Measurements from ENCODE around the gene RALGDS. TPM values are rescaled to one million over a fixed set of nuclear protein-coding genes. Genes with fewer than 3 reads are reported as not detected.

RALGDS gene
- total and polyA plus RNA-seq, 7 experiments from 2014 or later = 17.8 to 123 (median 76.9) TPM

DNA sequence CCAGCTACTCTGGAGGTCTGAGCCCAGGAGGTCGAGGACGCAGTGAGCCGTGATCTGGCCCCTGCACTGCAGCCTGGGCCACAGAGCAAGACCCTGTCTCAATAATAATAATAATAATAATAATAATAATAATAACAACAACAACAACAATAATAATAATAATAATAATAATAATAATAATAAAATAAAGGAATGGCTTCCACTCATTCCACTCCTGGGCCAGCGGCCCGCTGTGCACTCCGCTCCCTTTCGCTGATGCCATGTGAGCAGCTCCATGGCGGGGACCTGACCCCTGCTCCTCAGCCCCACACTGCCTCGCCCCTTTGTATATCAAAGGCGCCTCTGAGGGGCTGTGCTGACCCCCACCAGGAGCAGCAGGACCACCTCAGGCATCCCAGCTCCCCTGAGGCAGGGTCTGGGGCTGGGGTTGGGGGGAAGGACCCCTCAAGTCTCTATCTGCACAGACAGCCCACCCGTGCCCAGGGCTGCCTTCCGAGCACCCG is 22.6 kb upstream of the RALGDS start:
- ChIA-PET CTCF (interaction anchor here (0.5 to 9.9 kb wide), 22 partner anchors 9 to 676 kb away, joined by 3 to 161 read pairs (median 5); partner anchors contain the start of genes GTF3C5 and RALGDS), POLR2A (interaction anchor here (0.7 to 3.1 kb wide), 12 partner anchors 11 to 513 kb away, joined by 3 to 65 read pairs (median 6); partner anchors contain the start of genes GTF3C5 and RALGDS)
- peaks cover 51 to 71% of the 10 kb centered on the region in 2 donors for H3K4me1 ChIP-seq (ENCODE audit: control insufficient read depth in 2 of 2, insufficient read depth in 2 of 2, low read length in 2 of 2)
- no peaks in the 10 kb centered on the region for H3K27me3 ChIP-seq (ENCODE audit: control insufficient read depth in 2 of 2, insufficient read depth in 2 of 2, low read length in 2 of 2)
- Mint-ChIP-seq H3K27me3 (no peaks in the 10 kb centered on the region), H3K36me3 (peaks cover 0 to 3% (median 0%) of the 10 kb centered on the region in 5 donors), H3K4me1 (peaks cover 28 to 78% (median 67%) of the 10 kb centered on the region in 7 donors), H3K4me3 (peak overlapping the region; percentile 70 to 88 (median 84)), H3K9me3 (no peaks in the 10 kb centered on the region), H3K27ac (peak overlapping the region in 8 of 9 donors; percentile 87 to 96 (median 92))
- H3K36me3 ChIP-seq (ENCODE audit: control insufficient read depth in 2 of 3, insufficient read depth in 3 of 3, low read length in 3 of 3) = no peaks in the 10 kb centered on the region
- intact Hi-C loops (cut with micrococcal nuclease) = loop anchor here (1.0 to 10.0 kb wide), 8 partner anchors 10 to 1021 kb away; partner anchors contain the start of genes RALGDS (in 2 of the 2), RNU6ATAC (in 1 of the 2), SETX (in 1 of the 2) and TSC1 (in 1 of the 2)
- H3K27ac ChIP-seq (ENCODE audit: low read depth, low read length) = peak overlapping the region; percentile 73
- no peak for ATAC-seq
- no peaks in the 10 kb centered on the region for H3K9me3 ChIP-seq (ENCODE audit: control insufficient read depth in 2 of 3, low read length in 3 of 3)
- peak overlapping the region; percentile 34 for H3K4me3 ChIP-seq (ENCODE audit: low read length)
- no peak for DNase-seq

DNA sequence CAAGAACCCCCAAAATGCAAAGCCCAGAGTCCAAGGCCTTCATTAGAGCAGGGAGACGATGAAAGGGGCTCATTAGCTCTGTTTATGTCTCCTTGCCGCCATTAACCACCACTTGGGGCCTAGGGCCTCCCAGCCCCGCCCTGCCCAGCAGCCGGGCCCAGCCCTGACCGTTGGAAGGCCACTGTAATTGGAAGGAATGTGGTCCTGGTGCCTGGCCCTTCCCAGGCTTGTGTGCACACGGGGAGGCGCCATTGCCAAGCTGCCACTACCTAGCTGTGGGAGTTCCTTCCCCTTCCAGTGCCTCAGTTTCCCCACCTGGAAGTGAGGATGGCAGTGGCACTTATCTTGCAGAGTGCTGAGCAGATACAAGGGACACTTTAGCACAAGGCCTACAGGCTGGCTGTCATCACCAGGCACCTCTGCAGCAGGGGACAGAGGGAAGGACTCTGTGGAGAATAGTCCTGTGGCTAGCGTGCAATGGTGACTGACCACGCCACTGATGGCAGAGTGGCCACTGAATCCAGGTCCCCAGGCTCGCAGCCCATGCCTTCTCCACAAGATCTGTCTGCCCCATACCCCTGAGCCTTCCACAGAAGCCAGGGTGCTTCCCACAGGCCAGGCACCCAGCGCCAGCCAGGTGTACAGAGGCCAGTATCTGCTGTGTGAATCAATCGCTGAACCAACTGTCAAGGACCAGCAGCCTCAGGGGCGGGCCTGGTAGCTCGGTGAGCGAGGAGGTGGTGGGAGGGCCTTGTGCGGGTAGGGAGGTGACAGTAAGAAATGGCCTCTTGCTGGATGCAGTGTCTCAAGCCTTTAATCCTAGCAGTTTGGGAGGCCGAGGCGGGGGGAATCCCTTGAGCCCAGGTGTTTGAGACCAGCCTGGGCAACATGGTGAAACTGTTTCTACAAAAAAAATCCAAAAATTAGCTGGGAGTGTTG is 21.9 kb upstream of the RALGDS start:
- ChIA-PET POLR2A (interaction anchor here (1.0 to 3.1 kb wide), 8 partner anchors 10 to 112 kb away, joined by 4 to 65 read pairs (median 8); partner anchors contain the start of genes GTF3C5 and RALGDS), CTCF (interaction anchor here (0.7 to 9.9 kb wide), 9 partner anchors 9 to 151 kb away, joined by 3 to 161 read pairs (median 10); no protein-coding TSS in a partner anchor)
- Mint-ChIP-seq H3K9me3 (no peaks in the 10 kb centered on the region), H3K27ac (peak overlapping the region; percentile 65 to 96 (median 88)), H3K4me1 (peaks cover 27 to 77% (median 61%) of the 10 kb centered on the region in 7 donors), H3K36me3 (peaks cover 0 to 1% (median 0%) of the 10 kb centered on the region in 5 donors), H3K4me3 (peak overlapping the region in 7 of 10 donors; percentile 6 to 65 (median 33)), H3K27me3 (no peaks in the 10 kb centered on the region)
- Histone ChIP-seq H3K27me3 (ENCODE audit: control insufficient read depth in 2 of 2, insufficient read depth in 2 of 2, low read length in 2 of 2) (no peaks in the 10 kb centered on the region), H3K4me3 (ENCODE audit: low read length) (peak overlapping the region; percentile 9), H3K27ac (ENCODE audit: low read depth, low read length) (peak overlapping the region; percentile 73), H3K9me3 (ENCODE audit: control insufficient read depth in 2 of 3, low read length in 3 of 3) (no peaks in the 10 kb centered on the region), H3K36me3 (ENCODE audit: control insufficient read depth in 2 of 3, insufficient read depth in 3 of 3, low read length in 3 of 3) (no peaks in the 10 kb centered on the region), H3K4me1 (ENCODE audit: control insufficient read depth in 2 of 2, insufficient read depth in 2 of 2, low read length in 2 of 2) (peaks cover 49 to 68% of the 10 kb centered on the region in 2 donors)
- no peak for DNase-seq
- intact Hi-C loops (cut with micrococcal nuclease) = loop anchor here in 1 of 2 donors (10.0 kb wide), 4 partner anchors 198 to 1022 kb away; partner anchors contain the start of genes RNU6ATAC, SETX and TSC1
- no peak for ATAC-seq

DNA sequence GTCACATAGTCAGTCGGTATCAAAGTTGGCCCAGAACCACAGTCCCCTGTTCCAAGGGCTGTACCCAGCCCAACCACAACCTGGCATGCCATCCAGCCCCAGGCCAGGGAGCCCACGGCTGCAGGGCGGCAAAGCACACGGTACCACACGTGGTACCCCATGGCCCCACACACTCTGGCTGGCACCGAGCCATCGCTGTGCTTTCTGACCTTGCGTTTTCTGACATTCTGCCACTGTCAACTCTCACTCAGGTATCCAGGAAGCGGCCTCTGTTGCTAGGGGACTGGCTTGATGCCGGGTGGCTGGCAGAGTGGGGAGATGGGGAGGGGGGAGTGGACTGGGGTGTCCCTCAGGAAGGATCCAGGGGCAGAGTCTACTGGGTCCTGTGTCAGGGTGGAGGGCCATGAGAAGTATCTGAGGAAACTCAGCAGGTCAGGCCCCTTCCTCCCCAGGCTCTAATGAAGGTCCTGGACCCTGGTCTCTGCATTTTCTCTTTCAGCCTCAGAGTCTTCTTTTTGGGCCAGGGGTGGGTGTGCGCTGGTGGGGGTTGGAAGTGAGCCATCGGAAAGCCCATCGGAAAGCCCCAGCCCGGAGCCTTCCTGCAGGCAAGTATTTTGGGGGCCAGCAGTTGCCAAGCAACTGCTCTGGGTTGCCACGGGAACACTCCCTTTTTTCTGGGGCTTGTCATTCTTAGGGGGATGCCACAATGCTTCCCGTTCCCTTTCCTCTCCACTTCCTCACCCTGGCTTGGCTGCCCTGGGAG is 21.0 kb upstream of the RALGDS start:
- peaks cover 21 to 74% (median 57%) of the 10 kb centered on the region in 7 donors for H3K4me1 Mint-ChIP-seq
- ATAC-seq (peak; percentile 45), DNase-seq (peak in 8 of 9 donors; percentile 37 to 71 (median 61))
- H3K27ac ChIP-seq (ENCODE audit: low read depth, low read length) = peak overlapping the region; percentile 73
- POLR2A ChIA-PET = interaction anchor here (3.1 kb wide), 1 partner anchor 9 kb away, joined by 65 read pairs; no protein-coding TSS in a partner anchor
- peaks cover 40 to 58% of the 10 kb centered on the region in 2 donors for H3K4me1 ChIP-seq (ENCODE audit: control insufficient read depth in 2 of 2, insufficient read depth in 2 of 2, low read length in 2 of 2)
- H3K9me3 ChIP-seq (ENCODE audit: control insufficient read depth in 2 of 3, low read length in 3 of 3) = no peaks in the 10 kb centered on the region
- H3K36me3 Mint-ChIP-seq = peaks cover 0 to under 1% (median 0%) of the 10 kb centered on the region in 5 donors
- CTCF ChIA-PET = interaction anchor here (1.0 to 3.4 kb wide), 2 partner anchors 8 to 11 kb away, joined by 3 to 48 read pairs; no protein-coding TSS in a partner anchor
- H3K4me3 Mint-ChIP-seq = peak overlapping the region in 8 of 10 donors; percentile 5 to 65 (median 49)
- intact Hi-C loops (cut with micrococcal nuclease) = loop anchor here in 1 of 2 donors (10.0 kb wide), 4 partner anchors 197 to 1023 kb away; partner anchors contain the start of genes RNU6ATAC, SETX and TSC1
- no peaks in the 10 kb centered on the region for H3K27me3 Mint-ChIP-seq
- H3K27me3 ChIP-seq (ENCODE audit: control insufficient read depth in 2 of 2, insufficient read depth in 2 of 2, low read length in 2 of 2) = no peaks in the 10 kb centered on the region
- no peaks in the 10 kb centered on the region for H3K9me3 Mint-ChIP-seq
- H3K27ac Mint-ChIP-seq = peak overlapping the region; percentile 82 to 96 (median 88)
- no peaks in the 10 kb centered on the region for H3K36me3 ChIP-seq (ENCODE audit: control insufficient read depth in 2 of 3, insufficient read depth in 3 of 3, low read length in 3 of 3)
- peak overlapping the region; percentile 5 for H3K4me3 ChIP-seq (ENCODE audit: low read length)

DNA sequence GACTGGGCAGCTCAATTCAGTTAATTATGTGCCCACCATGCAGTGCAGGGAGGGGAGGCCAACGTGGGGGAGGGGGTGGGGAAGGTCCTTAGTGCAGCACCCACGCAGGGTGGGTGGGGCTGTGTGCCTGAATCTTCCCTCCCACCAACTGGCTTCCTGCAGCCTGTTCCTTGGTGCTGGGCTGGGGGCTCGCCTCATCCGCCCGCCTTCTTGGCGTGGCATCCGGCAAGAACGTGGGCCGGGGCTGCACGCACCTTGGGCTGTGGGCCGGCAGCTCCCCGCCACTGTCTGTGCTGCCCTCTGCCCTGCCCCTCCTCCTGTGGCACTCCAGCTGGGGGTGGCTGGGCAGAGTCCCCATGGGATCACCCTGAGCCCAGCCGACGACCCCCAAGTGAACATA is 19.6 kb upstream of the RALGDS start:
- peaks cover 40 to 59% of the 10 kb centered on the region in 2 donors for H3K4me1 ChIP-seq (ENCODE audit: control insufficient read depth in 2 of 2, insufficient read depth in 2 of 2, low read length in 2 of 2)

DNA sequence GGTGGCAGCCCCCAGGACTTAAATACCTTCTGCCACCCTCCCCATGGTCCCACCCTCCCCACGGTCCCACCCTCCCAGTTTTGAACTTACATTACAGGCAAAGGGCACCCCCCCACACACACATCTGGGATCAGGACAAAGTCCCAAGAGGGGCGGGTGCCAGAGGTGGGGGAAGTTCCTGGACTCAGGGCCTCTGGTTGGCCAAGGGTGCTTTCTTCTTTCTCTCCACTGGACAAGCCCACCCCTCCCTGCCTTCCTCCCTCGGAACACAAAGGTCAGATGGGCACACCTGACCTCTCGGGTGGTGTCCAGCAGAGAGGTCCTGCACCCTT is 19.1 kb upstream of the RALGDS start:
- Mint-ChIP-seq H3K27me3 (no peaks in the 10 kb centered on the region), H3K27ac (peak overlapping the region in 1 of 9 donors; percentile 80), H3K4me1 (peaks cover 29 to 75% (median 55%) of the 10 kb centered on the region in 7 donors), H3K9me3 (peaks cover 0 to 4% (median 0%) of the 10 kb centered on the region in 11 donors), H3K36me3 (peaks cover 0 to 8% (median 0%) of the 10 kb centered on the region in 5 donors), H3K4me3 (no peak overlapping the region)
- Histone ChIP-seq H3K9me3 (ENCODE audit: control insufficient read depth in 2 of 3, low read length in 3 of 3) (no peaks in the 10 kb centered on the region), H3K4me3 (ENCODE audit: low read length) (no peak overlapping the region), H3K27me3 (ENCODE audit: control insufficient read depth in 2 of 2, insufficient read depth in 2 of 2, low read length in 2 of 2) (no peaks in the 10 kb centered on the region), H3K27ac (ENCODE audit: low read depth, low read length) (no peak overlapping the region), H3K4me1 (ENCODE audit: control insufficient read depth in 2 of 2, insufficient read depth in 2 of 2, low read length in 2 of 2) (peaks cover 44 to 59% of the 10 kb centered on the region in 2 donors), H3K36me3 (ENCODE audit: control insufficient read depth in 2 of 3, insufficient read depth in 3 of 3, low read length in 3 of 3) (no peaks in the 10 kb centered on the region)
- no peak for DNase-seq
- intact Hi-C loops (cut with micrococcal nuclease) = loop anchor here in 1 of 2 donors (10.0 kb wide), 4 partner anchors 195 to 1025 kb away; partner anchors contain the start of genes RNU6ATAC, SETX and TSC1
- ChIA-PET CTCF (no interaction called here), POLR2A (no interaction called here)
- no peak for ATAC-seq

More for the DNA sequence above, 19.6 kb upstream of the RALGDS start:
- H3K9me3 ChIP-seq (ENCODE audit: control insufficient read depth in 2 of 3, low read length in 3 of 3) = no peaks in the 10 kb centered on the region
- H3K4me3 ChIP-seq (ENCODE audit: low read length) = no peak overlapping the region
- no peak for ATAC-seq
- DNase-seq = no peak
- Mint-ChIP-seq H3K4me3 (no peak overlapping the region), H3K4me1 (peaks cover 28 to 76% (median 56%) of the 10 kb centered on the region in 7 donors), H3K27ac (peak overlapping the region in 2 of 9 donors; percentile 82 to 92), H3K9me3 (peaks cover 0 to 4% (median 0%) of the 10 kb centered on the region in 11 donors), H3K36me3 (peaks cover 0 to 6% (median 0%) of the 10 kb centered on the region in 5 donors), H3K27me3 (no peaks in the 10 kb centered on the region)
- intact Hi-C loops (cut with micrococcal nuclease) = loop anchor here in 1 of 2 donors (10.0 kb wide), 4 partner anchors 196 to 1024 kb away; partner anchors contain the start of genes RNU6ATAC, SETX and TSC1
- H3K27ac ChIP-seq (ENCODE audit: low read depth, low read length) = no peak overlapping the region
- ChIA-PET CTCF (no interaction called here), POLR2A (no interaction called here)
- no peaks in the 10 kb centered on the region for H3K27me3 ChIP-seq (ENCODE audit: control insufficient read depth in 2 of 2, insufficient read depth in 2 of 2, low read length in 2 of 2)
- H3K36me3 ChIP-seq (ENCODE audit: control insufficient read depth in 2 of 3, insufficient read depth in 3 of 3, low read length in 3 of 3) = no peaks in the 10 kb centered on the region
